Measurements from ENCODE around the gene ANKRD11.

Gene ANKRD11

DNA sequence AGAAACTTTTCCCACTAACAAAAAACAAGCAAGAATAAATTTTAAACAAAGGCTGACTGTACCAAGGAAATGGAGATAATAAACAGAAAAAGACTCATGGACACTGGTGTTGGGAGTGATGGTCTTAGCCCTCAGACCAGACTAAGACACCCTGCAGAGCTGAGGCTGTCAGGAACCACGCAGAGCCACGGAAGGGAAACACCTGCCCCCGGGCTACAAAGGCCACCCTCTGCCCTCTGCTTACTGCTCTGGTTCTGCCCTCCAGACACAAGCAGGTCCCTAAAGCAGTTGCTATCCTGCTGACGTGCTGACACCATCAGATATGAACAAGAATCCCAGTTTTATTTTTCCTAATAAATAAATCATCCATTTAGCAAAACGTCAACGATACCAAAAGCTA is 80.0 kb downstream of the ANKRD11 start:
- H3K4me3 ChIP-seq (ENCODE audit: low read depth, low read length) = no peak overlapping the region
- TF ChIP-seq, protein P1, sequence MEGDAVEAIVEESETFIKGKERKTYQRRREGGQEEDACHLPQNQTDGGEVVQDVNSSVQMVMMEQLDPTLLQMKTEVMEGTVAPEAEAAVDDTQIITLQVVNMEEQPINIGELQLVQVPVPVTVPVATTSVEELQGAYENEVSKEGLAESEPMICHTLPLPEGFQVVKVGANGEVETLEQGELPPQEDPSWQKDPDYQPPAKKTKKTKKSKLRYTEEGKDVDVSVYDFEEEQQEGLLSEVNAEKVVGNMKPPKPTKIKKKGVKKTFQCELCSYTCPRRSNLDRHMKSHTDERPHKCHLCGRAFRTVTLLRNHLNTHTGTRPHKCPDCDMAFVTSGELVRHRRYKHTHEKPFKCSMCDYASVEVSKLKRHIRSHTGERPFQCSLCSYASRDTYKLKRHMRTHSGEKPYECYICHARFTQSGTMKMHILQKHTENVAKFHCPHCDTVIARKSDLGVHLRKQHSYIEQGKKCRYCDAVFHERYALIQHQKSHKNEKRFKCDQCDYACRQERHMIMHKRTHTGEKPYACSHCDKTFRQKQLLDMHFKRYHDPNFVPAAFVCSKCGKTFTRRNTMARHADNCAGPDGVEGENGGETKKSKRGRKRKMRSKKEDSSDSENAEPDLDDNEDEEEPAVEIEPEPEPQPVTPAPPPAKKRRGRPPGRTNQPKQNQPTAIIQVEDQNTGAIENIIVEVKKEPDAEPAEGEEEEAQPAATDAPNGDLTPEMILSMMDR (IDR thresholded peaks at IDR 0.05; ENCODE audit: borderline replicate concordance, insufficient read depth, low read depth, low read length) = no peak

DNA sequence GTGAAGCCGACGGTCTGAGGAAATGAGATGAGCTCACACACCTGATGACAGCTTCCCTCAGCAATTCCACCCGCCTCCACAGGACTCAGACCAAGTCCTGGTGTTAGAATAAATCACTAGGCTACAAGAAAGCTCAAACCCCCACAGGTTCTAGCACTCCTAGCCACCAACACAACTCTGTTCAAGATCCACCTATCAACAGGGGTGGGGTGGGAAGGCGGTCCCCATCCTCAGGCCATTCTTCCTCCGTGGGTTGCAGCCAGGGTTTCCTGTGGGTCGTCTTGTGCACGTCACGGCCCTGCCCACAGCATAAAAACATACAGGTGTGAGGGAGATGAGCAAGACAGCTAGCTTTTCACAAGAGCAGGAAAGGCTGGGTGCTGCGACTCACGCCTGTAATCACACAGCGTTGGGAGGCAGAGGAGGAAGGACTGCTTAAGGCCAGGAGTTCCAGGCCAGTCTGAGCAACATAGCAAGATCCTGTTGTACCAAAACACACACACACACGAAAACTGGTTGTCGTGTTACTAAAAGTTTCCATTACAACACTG is 81.1 kb downstream of the ANKRD11 start:
- TF ChIP-seq, protein P1 (IDR thresholded peaks at IDR 0.05; ENCODE audit: borderline replicate concordance, insufficient read depth, low read depth, low read length) = no peak
- H3K4me3 ChIP-seq (ENCODE audit: low read depth, low read length) = no peak overlapping the region

DNA sequence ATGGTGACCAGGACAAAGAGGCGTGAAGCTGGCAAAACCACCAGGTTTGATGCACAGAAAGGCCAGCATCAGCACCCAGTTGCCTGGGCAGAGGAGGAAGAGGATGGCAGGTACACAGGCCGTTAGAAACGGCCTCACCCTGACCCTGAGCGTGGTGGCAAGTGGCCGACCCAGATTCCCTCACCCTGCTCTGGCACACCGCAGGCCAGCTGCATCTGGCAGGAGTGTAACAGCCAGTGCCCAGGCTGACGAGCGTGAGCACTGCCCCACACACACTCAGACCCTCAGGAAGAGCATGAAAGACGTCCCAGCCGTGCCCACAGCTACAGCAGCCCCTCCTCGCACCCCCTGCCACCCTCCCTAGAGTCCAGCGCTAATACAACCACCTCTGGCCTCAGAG is 82.0 kb downstream of the ANKRD11 start:
- no peak overlapping the region for H3K4me3 ChIP-seq (ENCODE audit: low read depth, low read length)
- TF ChIP-seq, protein P1 (IDR thresholded peaks at IDR 0.05; ENCODE audit: borderline replicate concordance, insufficient read depth, low read depth, low read length) = no peak

DNA sequence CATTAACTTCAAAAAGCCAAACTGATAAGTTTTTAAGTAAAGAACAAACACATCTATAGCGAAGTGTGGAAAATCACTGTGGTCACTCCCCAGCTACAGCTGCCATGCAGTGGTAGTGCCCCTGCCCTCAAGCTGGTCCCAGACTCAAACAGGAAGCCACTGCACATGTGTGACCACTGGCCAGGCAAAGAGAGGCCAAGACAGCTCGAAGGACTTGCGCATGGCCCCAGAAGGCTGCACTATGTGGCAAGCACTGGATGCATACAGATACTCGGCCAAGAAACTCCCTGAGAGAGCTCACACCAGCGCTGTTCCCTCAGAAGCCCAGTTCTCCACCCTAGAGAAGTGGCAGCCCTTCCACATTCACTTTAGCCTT is 82.4 kb downstream of the ANKRD11 start:
- TF ChIP-seq, protein P1 (IDR thresholded peaks at IDR 0.05; ENCODE audit: borderline replicate concordance, insufficient read depth, low read depth, low read length) = no peak
- no peak overlapping the region for H3K4me3 ChIP-seq (ENCODE audit: low read depth, low read length)

DNA sequence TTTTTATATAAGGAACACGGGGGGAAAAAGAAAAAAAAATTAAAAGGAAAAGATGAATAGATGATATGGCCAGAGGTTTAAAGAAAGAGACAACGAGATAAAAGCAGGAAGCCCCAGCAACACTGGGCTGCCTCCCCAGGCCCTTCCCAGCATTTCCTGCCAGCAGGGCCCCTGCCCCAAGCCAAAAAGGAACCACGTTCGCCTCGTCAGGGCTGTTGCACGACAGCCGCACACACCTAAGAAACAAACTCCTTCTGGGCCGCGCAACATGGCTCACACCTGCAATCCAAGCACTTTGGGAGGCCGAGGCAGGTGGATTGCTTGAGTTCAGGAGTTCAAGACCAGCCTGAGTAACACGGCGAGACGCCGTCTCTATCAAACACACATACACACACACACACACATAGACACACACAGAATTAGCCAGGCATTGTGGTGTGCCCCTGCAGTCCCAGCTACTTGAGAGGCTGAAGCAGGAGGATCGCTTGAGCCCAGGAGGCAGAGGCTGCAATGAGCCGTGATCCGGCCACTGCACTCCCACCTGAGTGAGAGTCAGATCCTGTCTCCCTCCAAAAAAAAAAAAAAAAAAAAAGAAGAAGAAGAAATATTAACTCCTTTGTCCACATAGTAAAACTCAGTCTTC is 83.0 kb downstream of the ANKRD11 start:
- H3K4me3 ChIP-seq (ENCODE audit: low read depth, low read length) = no peak overlapping the region
- TF ChIP-seq, protein P1 (IDR thresholded peaks at IDR 0.05; ENCODE audit: borderline replicate concordance, insufficient read depth, low read depth, low read length) = no peak

DNA sequence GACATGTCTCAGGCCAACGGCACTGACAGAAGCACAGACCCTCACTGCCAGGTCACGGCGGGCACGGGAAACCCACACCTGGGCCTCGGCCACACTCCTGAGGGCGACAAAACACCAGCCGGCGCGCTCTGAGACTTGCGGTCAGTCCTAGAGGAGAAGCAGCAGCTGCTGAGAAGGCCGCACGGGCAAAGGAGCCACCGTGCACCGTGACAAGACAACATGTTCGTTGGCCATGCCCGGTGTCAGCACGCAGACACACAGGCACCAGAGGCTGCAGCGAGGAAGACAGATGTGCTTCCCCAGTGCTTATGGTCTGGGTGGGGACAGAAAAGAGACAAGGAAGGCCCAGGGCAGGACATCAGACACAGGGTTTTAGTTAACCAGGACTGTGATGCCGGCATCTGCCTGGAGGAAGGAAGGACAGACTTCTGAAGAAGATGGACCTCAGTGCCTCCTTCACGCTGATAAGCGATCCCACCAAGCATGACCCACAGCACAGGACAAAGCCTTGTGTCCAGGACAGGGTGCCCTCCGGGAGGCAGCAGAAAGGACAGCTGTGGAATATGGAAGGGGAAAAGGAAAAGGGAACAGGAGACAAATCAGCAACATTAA is 84.0 kb downstream of the ANKRD11 start:
- H3K4me3 ChIP-seq (ENCODE audit: low read depth, low read length) = no peak overlapping the region
- TF ChIP-seq, protein P1 (IDR thresholded peaks at IDR 0.05; ENCODE audit: borderline replicate concordance, insufficient read depth, low read depth, low read length) = no peak

DNA sequence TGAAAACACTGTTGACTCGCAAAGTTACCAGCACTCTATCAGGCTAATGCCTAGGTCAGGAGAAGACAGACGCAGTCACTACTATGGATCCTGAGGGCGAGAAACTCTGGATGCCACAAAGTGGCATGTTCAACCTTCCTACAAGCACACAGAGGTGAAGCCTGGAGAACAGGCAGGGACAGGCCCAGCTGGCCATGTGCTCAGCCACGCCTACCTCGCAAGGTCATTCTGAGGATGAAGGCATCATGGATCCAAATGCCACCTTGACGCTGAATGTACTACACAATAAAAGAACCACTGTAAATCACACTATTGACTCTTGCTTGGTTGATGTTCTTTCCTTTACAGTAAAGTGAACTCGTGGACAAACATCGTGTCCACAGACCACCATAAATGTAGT is 85.8 kb downstream of the ANKRD11 start:
- H3K4me3 ChIP-seq (ENCODE audit: low read depth, low read length) = no peak overlapping the region
- TF ChIP-seq, protein P1 (IDR thresholded peaks at IDR 0.05; ENCODE audit: borderline replicate concordance, insufficient read depth, low read depth, low read length) = no peak
